ENCODE data around the gene SLC2A3.
"Not testable (repeated sequence)": the region's sequence is repeated elsewhere in the genome, so short reads cannot be mapped to it uniquely, and the experiment has no call there.

SLC2A3 gene

DNA sequence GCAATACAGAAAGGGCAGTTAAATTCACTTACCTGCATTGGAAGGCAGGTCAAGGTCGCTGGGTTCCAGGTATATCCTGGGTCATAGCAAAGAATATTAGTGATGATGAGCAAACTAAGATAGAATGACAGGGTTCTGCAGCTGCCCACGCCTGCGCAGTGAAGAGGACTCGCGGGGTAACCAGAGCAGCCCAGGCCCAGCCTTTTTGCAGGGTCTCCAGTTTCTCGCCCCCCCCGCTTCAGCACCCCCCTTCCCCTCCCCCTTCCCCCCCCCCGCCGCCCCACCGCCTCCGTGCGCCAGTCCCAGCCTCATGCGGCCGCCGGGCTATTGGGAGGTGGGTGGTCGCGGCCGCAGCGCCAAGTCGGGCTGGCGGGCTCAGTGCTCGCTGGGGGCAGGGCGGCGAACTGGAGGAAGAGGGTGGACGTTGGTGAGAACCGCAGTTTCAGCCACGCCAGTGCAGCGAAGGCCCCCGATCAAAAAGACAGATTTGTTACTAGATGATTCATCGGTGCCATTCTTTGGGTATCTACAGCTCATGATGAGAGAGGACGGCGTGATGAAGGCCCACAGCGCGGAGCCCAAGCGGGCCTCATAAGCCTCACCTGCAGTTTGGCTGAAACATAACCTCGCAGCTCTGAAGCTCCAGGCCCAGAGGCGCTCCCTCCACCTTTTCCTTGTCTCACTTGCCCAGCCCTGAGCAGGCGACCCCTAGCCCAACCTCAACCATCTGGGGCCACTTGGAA is 20.2 kb downstream of the SLC2A3 start:
- no peak for DNase-seq (ENCODE audit: low read depth)

DNA sequence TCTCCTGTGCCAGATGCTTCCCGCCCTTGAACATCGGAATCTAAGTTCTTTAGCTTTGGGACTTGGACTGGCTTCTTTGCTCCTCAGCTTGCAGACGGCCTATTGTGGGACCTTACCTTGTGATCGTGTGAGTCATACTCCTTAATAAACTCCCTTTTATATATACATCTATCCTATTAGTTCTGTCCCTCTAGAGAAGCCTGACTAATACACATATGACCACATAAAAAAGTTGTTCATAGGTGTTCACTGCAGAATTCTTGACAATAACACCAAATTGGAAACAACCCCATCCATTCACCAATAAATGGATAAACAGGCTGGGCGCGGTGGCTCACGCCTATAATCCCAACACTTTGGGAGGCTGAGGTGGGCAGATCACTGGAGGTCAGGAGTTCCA is 25.9 kb downstream of the SLC2A3 start:
- not testable (repeated sequence) for DNase-seq (ENCODE audit: low read depth)

DNA sequence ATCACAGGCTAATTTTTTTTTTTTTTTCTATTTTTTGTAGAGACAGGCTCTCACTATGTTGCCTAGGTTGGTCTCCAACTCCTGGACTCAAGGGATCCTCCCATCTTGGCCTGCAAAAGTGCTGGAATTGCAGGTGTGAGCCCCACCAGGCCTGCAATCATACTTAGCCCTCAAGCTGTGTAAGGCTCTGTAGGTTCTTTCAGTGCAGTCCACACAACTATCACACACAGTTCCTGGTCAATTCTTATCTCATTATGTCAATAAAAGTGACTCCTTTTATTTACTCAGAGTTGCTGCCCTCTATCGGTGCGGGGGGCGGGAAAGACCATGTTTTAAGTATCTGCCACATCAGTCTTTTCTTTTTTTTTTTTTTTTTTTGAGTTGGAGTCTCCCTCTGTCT is 29.0 kb downstream of the SLC2A3 start:
- DNase-seq (ENCODE audit: low read depth): no peak

DNA sequence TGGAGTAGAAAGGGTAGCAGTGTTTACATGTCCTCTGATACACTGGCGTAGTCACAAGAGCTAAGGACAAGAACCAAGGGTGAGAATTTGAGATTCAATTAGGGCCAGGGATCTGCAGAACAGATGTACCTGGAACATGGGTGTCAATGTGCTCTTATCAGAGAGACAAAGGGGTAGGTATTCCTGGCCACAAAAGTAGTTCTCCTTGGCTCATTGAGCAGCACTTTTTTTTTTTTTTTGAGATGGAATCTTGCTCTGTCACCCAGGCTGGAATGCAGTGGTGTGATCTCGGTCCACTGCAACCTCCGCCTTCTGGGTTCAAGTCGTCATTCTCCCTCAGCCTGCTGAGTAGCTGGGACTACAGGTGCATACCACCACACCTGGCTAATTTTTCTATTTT is 29.7 kb downstream of the SLC2A3 start:
- DNase-seq (ENCODE audit: low read depth): not testable (repeated sequence)

DNA sequence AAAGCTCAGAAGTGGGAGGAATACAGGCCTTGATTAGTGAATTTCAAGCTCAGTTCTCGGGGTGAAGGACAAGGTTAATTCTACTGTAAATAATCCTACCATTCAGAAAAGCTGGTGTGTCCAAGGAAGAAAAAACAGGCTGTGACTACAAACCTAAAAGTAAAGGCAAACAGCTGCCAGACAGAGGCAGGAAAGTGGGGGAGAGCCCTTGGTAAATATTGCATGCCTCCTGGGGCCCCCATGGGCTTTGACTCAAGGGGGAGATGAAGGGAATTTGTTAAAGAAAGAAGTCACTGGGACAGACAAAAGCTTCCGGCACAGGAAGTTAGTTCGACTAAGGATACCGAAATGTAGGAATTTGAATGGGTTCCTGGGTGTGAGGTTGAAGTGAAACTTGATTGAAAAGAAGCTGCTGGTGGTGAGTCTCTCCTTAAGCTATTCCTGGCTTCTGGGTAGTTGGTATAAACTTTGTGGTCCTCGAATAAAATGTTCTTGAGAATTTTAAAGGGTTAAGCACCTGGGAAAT is 30.3 kb downstream of the SLC2A3 start:
- not testable (repeated sequence) for DNase-seq (ENCODE audit: low read depth)

DNA sequence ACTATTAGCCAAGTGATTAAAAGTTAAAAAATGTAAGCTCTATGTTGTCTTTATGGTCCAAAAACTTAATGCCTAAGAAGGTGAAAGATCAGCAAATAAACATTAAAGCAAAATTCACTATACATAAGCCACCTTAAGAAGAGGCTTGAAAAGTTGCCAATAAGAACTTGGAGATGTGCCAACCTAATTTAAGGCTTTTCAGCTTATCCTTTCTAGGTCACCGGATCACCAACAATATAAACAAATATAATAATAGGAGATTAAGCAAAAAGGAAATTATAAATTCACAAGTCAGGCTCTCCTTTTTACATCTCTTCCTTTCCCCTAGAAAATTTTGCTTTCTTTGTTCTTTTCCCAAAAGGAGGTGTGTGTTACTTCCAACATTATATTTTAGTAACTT is 30.9 kb downstream of the SLC2A3 start:
- DNase-seq (ENCODE audit: low read depth): no peak

DNA sequence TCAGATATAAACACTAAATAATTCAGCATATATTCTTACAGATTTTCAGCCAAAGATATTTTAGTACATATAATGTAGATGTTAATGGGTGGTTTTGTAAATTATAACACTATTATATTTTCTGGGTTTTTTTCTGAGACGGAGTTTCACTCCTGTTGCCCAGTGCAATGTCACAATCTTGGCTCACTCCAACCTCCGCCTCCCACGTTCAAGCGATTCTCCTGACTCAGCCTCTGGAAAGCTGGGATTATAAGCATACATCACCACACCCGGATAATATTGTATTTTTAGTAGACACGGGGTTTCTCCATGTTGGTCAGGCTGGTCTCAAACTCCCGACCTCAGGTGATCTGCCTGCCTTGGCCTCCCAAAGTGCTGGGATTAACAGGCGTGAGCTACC is 33.6 kb downstream of the SLC2A3 start:
- DNase-seq (ENCODE audit: low read depth): not testable (repeated sequence)

DNA sequence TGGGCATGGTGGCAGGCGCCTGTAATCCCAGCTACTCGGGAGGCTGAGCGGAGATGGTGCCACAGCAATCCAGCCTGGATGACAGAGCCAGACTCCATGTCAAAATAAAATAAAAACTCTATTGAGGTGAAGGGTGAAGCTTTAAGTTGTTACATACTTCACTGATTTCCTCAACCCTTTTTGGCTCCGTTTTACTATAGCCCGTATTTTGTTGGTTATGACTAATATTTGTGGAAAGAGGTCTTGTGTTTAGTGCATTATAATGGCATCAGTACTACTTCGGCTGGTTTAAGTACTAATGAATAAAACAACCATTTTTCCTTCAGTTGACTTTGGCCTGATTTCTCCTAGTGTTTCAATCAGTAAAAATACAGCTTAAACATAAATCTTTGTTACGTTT is 36.2 kb downstream of the SLC2A3 start:
- no peak for DNase-seq (ENCODE audit: low read depth)

DNA sequence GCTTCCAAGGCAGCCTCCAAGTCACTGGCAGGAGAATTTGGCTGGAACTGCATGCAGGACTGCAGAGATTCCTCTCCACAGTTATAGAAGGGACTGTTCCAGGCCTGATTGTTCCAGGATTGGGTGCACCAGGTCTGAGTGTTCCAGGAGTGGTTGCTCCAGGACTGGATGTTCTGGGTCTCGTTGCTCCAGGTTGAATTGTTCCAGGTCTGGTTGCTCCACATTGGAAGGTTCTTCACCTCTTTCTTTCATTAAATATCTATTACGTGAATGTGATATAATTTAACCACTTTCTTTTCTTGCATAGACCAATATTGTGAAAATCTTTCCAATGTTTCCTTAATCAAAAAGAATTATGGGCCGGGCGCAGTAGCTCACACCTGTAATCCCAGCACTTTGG is 39.3 kb downstream of the SLC2A3 start:
- not testable (repeated sequence) for DNase-seq (ENCODE audit: low read depth)

DNA sequence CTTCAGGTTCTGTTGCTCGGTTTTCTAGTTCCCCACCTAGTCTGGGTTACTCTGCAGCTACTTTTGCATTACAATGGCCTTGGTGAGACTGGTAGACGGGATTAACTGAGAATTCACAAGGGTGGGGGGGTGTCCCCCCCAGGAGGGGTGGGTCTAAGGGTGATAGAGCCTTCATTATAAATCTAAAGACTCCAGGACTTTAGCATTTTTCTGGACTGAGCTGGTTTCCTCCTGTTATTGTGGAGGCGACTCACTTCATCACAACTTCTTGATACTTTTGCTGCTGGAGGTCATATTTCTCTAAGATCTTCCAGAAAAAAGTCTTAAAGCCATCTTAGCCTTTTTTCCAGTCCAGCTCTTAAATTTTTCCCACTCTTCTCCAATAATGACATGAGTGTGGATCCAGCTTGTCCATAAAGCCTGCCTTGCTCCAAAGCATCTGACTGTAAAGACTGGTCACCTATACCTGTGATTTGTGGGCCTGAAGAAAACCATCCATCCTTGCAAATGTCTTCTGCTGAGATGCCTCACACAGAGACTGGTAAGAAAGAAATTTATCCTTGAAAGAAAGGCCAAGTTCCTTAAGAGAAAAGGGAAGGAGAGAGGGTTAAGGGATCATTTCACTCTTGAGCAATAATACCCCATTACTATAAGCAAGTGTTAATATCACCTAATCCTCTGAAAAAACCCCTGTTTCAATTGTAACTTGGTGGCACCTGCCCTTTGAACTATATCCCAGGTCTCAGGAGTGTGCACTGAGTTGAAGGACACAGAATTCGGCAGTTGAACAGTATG is 43.6 kb downstream of the SLC2A3 start:
- no peak for DNase-seq (ENCODE audit: low read depth)

DNA sequence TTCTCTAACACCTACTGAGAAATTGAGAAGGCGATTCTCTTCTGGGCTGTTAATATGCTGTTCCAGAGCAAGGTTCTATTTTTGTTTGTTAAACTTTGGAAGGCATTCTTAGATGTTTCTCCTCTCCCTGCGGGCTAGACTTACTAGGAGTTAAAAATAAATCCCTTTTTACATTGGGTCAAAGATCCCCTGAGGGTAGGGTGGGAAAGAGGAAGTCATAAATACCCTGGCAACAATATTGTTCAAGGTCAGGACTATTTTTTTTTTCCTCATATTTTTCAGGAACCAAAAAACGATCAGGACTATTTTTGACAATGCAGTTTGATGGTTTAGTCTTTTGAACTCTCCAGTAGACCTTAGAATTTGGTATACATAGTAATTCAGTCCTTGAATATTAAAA is 51.3 kb downstream of the SLC2A3 start:
- DNase-seq (ENCODE audit: low read depth): no peak

DNA sequence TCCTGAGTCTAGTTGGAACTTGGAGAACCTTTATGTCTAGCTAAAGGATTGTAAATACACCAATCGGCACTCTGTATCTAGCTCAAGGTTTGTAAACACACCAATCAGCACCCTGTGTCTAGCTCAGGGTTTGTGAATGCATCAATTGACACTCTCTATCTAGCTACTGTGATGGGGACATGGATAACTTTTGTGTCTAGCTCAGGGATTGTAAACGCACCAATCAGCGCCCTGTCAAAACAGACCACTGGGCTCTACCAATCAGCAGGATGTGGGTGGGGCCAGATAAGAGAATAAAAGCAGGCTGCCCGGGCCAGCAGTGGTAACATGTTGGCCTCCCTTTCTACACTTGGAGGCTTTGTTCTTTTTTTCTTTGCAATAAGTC is 54.3 kb downstream of the SLC2A3 start:
- DNase-seq (ENCODE audit: low read depth): not testable (repeated sequence)

DNA sequence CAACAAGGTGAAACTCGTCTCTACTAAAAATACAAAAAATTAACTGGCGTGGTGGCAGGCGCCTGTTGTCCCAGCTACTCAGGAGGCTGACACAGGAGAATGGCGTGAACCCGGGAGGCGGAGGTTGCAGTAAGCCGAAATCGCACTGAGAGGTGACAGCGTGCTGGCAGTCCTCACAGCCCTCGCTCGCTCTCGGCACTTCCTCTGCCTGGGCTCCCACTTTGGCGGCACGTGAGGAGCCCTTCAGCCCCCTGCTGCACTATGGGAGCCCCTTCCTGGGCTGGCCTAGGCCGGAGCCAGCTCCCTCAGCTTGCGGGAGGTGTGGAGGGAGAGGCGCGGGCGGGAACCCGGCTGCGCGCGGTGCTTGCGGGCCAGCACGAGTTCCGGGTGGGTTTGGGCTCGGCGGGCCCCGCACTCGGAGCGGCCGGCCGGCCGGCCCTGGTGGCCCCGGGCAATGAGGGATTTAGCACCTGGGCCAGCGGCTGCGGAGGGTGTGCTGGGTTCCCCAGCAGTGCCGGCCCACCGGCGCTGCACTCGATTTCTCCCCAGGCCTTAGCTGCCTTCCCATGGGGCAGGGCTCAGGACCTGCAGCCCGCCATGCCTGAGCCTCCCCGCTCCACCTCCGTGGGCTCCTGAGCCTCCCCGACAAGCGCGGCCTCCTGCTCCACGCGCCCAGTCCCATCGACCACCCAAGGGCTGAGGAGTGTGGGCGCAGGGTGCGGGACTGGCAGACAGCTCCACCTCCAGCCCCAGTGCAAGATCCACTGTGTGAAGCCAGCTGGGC is 54.8 kb downstream of the SLC2A3 start:
- not testable (repeated sequence) for DNase-seq (ENCODE audit: low read depth)

DNA sequence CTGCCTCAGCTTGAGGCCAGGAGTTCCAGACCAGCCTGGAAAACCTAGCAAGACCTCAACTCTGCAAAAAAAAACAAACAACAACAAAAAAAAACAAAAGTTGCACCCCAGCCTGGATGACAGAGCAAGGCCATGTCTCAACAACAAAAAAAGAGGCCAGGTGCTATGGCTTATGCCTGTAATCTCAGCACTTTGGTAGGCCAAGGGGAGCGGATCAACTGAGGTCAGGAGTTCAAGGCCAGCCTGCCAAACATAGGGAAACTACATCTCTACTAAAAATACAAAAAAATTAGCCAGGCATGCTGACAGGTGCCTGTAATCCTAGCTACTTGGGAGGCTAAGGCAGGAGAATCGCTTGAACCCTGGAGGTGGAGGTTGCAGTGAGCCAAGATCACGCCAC is 56.7 kb downstream of the SLC2A3 start:
- no peak for DNase-seq (ENCODE audit: low read depth)

DNA sequence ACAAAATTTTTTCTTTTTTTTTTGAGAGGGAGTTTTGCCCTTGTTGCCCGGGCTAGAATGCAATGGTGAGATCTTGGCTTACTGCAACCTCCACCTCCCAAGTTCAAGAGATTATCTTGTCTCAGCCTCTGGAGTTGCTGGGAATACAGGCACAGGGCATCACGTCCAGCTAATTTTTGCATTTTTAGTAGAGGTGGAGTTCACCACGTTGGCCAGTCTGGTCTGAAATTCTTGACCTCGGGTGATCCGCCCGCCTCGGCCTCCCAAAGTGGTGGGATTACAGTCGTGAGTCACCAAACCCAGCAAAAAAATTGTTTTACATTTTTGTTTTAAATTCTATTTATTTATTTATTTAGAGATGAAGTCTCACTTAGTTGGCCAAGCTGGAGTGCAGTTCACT is 58.6 kb downstream of the SLC2A3 start:
- DNase-seq (ENCODE audit: low read depth): no peak

DNA sequence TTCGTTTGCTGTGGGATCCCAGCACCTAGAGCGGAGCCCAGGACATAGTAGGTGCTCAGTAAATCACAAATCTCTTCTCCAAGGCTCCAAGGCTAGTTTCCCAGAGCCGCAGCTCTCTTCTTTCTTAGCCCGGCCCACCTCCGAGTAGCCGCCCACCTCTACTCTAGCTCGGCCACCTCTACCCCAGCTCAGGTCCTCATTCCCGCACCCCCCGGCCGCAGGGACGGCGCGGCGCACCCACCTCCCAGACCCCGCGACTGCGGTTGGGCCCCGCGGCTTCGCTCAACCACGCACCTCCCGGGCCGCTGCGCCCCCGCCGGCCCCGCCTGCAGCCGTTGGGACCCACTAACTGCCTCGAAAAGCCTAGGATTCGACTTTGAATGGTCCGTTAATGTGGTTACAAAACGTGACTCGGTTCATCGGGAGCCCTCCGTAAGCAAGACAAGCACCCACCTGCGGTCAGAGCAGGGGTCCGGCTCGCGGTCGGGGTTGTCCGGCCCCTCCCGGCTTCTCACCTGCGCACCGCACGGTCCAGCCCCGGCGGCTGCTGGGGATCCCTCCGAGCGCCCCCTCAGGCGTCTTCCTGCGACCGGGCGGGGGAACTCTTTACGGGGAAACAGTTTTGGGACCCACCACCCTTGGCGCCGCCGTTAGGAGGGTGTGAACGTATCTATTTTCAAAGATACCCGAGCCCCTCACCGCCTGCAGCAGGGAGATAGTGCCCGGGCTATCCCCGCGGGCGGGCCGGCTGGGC is 63.2 kb downstream of the SLC2A3 start, which contains the start of gene SLC2A14:
Gene SLC2A14, minus strand, starts transcription at position 350 of the 754 bp plus-strand sequence. CDS start 3,035 bp downstream, outside the sequence.
- no peak for DNase-seq (ENCODE audit: low read depth)

DNA sequence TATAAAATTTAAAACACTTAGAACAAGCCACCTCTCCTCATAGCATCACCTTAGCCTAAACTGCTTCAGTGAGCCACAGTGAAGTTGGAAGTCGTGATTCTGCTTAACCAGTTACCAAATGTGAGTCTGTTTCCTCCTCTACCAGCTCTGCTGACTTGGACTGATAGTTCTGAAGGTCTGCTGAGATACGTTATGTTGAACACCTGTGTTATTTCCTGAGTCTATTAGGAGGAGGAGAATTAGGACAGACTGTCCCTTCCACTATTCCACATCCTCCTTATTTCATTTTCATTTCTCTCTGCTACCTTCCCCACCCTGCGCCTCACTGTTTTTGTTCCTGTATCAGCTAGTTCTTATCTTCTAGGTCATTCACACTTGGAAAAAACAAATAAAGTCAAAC is 65.7 kb downstream of the SLC2A3 start:
- no peak for DNase-seq (ENCODE audit: low read depth)

Data from activated T-helper 1 cell treated with Interleukin-2 at 50 U/mL for 16 hours (primary cell).